Endothelial cell of umbilical vein (primary cell): ENCODE measurements around the gene SLC25A31. TPM values are rescaled to one million over a fixed set of nuclear protein-coding genes. Genes with fewer than 3 reads are reported as not detected.

ENCODE experiments used
- BruUV-seq: library from RNA; stranded (reverse); fragments of 400-500 nt; replicated peaks from 2 replicates; lab custom pipeline; 2021; lab: Mats Ljungman, UMichigan
- CTCF ChIA-PET: fragments of 300-600, 350-600 bp; sonication (Branson Sonifier 250); formaldehyde crosslinking; loops from one replicate; lab custom pipeline; 2021; ENCODE audit warnings: antibody characterized with exemption, inconsistent platforms; lab: Charles Lee
- POLR2A ChIA-PET: fragments of 300-600, 350-600 bp; sonication (Branson Sonifier 250); formaldehyde crosslinking; loops from one replicate; lab custom pipeline; 2021; ENCODE audit warnings: antibody characterized with exemption, inconsistent platforms; lab: Charles Lee
- DNase-seq: peaks from one replicate; pipeline ENCODE4 v3.0.0-alpha.2; 2011; ENCODE audit warnings: low read depth, low spot score
- FAIRE-seq: peaks from 2 replicates; lab custom pipeline; 2011; peaks lifted over from hg19 to GRCh38; lab: Jason Lieb, UNC
- H2AFZ ChIP-seq: 2 replicates; pipeline ENCODE4 v1.6.0; 2012; ENCODE audit warnings: low read depth, low read length, control low read depth, inconsistent platforms
- H3K27ac ChIP-seq: 2 replicates; pipeline ENCODE4 v1.5.1; 2011; ENCODE audit warnings: low read depth, mild to moderate bottlenecking, control low read depth, low read length, moderate library complexity; ENCODE audit not compliant: insufficient read depth
- H3K27me3 ChIP-seq, 2 experiments: 2 replicates each; pipeline versions ENCODE4 v1.6.0 to v1.6.1; 2011; ENCODE audit warnings: low read length in 2 of 2, mixed read lengths in 1 of 2; ENCODE audit not compliant: control insufficient read depth in 2 of 2, insufficient read depth in 2 of 2
- H3K36me3 ChIP-seq, 2 experiments: 2 replicates in 1 of 2; 3 replicates in 1 of 2; pipeline ENCODE4 v1.5.1; 2011; ENCODE audit warnings: low read length in 2 of 2, mild to moderate bottlenecking in 1 of 2, moderate library complexity in 1 of 2; ENCODE audit not compliant: control insufficient read depth in 2 of 2, insufficient read depth in 2 of 2; ENCODE audit errors: extremely low read depth in 1 of 2
- H3K4me1 ChIP-seq: 3 replicates; pipeline ENCODE4 v1.5.1; 2011; ENCODE audit warnings: mild to moderate bottlenecking, low read length; ENCODE audit not compliant: control insufficient read depth, insufficient read depth; ENCODE audit errors: extremely low read depth
- H3K4me2 ChIP-seq: 2 replicates; pipeline ENCODE4 v1.6.1; 2011; ENCODE audit warnings: low read length, control low read depth, mixed read lengths; ENCODE audit not compliant: insufficient read depth
- H3K4me3 ChIP-seq, 3 experiments: fragments of 200-600 bp in 1 of 3; sonication (generic), shearing (Covaris generic) in 1 of 3; replicated peaks in 1 of 3; 2 replicates each; pipeline ENCODE4 v1.5.1; 2011 to 2016; ENCODE audit warnings: control low read depth in 3 of 3, low read length in 3 of 3, mild to moderate bottlenecking in 2 of 3, inconsistent platforms in 1 of 3, low read depth in 1 of 3, moderate library complexity in 1 of 3; ENCODE audit not compliant: insufficient read depth in 1 of 3
- H3K79me2 ChIP-seq: 2 replicates; pipeline ENCODE4 v1.6.0; 2012; ENCODE audit warnings: low read length, inconsistent platforms; ENCODE audit not compliant: control insufficient read depth, insufficient read depth
- H3K9ac ChIP-seq: replicated peaks from 2 replicates; pipeline ENCODE3; 2011; ENCODE audit warnings: low read length, control low read depth; ENCODE audit not compliant: insufficient read depth; ENCODE audit errors: extremely low read depth
- H3K9me1 ChIP-seq: replicated peaks from 3 replicates; pipeline ENCODE4 v1.6.0; 2011; ENCODE audit warnings: mild to moderate bottlenecking, low read length; ENCODE audit not compliant: control insufficient read depth, insufficient read depth; ENCODE audit errors: extremely low read depth
- H3K9me3 ChIP-seq: replicated peaks from 2 replicates; pipeline ENCODE4 v1.5.1; 2012; ENCODE audit warnings: low read length, inconsistent platforms; ENCODE audit not compliant: control insufficient read depth, insufficient read depth
- H4K20me1 ChIP-seq: replicated peaks from 2 replicates; pipeline ENCODE3; 2011; ENCODE audit warnings: mild to moderate bottlenecking, low read length; ENCODE audit not compliant: control insufficient read depth, insufficient read depth; ENCODE audit errors: extremely low read depth
- EZH2 ChIP-seq: IDR thresholded peaks from 2 replicates; pipeline ENCODE4 v1.6.1; 2012; ENCODE audit warnings: borderline replicate concordance, low read depth, mild to moderate bottlenecking, moderate library complexity, low read length, inconsistent platforms; ENCODE audit not compliant: severe bottlenecking
- FOS ChIP-seq: IDR thresholded peaks from 2 replicates; pipeline ENCODE4 v1.6.1; 2011; ENCODE audit warnings: mild to moderate bottlenecking, low read length, moderate library complexity, borderline replicate concordance; ENCODE audit not compliant: insufficient read depth
- GATA2 ChIP-seq: IDR thresholded peaks from 2 replicates; pipeline ENCODE4 v1.7.0; 2011; ENCODE audit warnings: low read depth, mild to moderate bottlenecking, moderate library complexity, mixed read lengths, low read length; ENCODE audit not compliant: insufficient read length, insufficient read depth
- JUN ChIP-seq: IDR thresholded peaks from 2 replicates; pipeline ENCODE4 v1.6.1; 2011; ENCODE audit warnings: borderline replicate concordance, low read depth; ENCODE audit not compliant: insufficient read length, insufficient read depth
- MYC ChIP-seq: IDR thresholded peaks from one replicate; pipeline ENCODE4 v1.6.1; 2011; ENCODE audit warnings: mild to moderate bottlenecking, low read depth, low read length
- POLR2A ChIP-seq: IDR thresholded peaks from 2 replicates; pipeline ENCODE4 v1.6.1; 2012; ENCODE audit warnings: low read depth, mild to moderate bottlenecking, control low read depth, low read length
- POLR2AphosphoS5 ChIP-seq: IDR thresholded peaks from 2 replicates; pipeline ENCODE4 v1.6.1; 2012; ENCODE audit warnings: low read depth, mild to moderate bottlenecking, control low read depth, low read length, moderate library complexity; ENCODE audit not compliant: insufficient read depth
- dilution Hi-C: fragments of 300-500 bp; cut with MboI; formaldehyde crosslinking; loops from one replicate; pipeline ENCODE4 v1.15.0; 2019; ENCODE audit warnings: low sequenced_read_pairs; ENCODE audit not compliant: extremely low pct_ligation_motif_present
- intact Hi-C: fragments of 100-400 bp; cut with micrococcal nuclease; formaldehyde crosslinking; loops from one replicate; pipeline ENCODE4 v1.10.0; 2022
- polyA plus RNA-seq, 4 experiments: library from polyadenylated mRNA; depleted of rRNA in 3 of 4; stranded (reverse) in 3 of 4; unstranded in 1 of 4; fragments of >200 nt; gene quantifications; 2 replicates each; pipeline versions ENCODE4 v1.2.1 to v1.2.3, GENCODE V29; 2011 to 2012; ENCODE audit warnings: missing spikeins in 1 of 4
- total RNA-seq: library from RNA; stranded (reverse); gene quantifications from 2 replicates; pipeline ENCODE4 v1.2.3, GENCODE V29; 2021
- TF ChIP-seq, protein P1 (sequence below), 2 donors: IDR thresholded peaks; 1 replicate in 1 of 2; 2 replicates in 1 of 2; pipeline ENCODE4 v1.5.1; 2011; ENCODE audit warnings: low read length in 2 of 2, mild to moderate bottlenecking in 2 of 2, moderate library complexity in 2 of 2, control low read depth in 1 of 2, inconsistent platforms in 1 of 2, low read depth in 1 of 2; ENCODE audit not compliant: insufficient read depth in 1 of 2; ENCODE audit errors: extremely low read depth in 1 of 2
- TF ChIP-seq, protein P2 (sequence below): IDR thresholded peaks from 2 replicates; pipeline ENCODE4 v1.6.1; 2011; ENCODE audit not compliant: insufficient read depth, insufficient read length

Gene SLC25A31
- total and polyA plus RNA-seq, 2 donors (not counting 3 experiments of a cell fraction or from before 2014, with no cell fraction given) = not detected

DNA sequence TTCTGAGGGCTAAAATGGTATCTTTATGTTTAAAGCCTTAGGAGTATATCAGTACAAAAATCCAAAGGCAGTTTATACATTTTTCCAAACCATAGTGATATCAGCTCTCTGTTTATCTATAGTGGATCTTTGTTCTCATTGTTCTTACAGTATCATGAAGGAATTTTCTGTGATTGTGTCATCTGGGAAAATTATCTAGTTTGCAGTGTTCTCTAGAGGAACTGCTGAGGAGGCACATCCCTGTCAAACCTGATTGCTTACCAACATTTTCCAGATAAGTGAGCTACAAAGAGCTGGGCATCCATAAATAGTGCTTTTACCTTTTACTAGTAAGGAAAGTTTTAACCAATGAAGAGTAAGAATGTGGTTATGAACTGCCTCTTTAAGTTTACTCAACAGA lies 44.9 kb upstream of the SLC25A31 start:
- Histone ChIP-seq H3K4me1 (peaks cover 18% of the 10 kb centered on the region), H3K27ac (no peak overlapping the region), H3K9me1 (no peaks in the 10 kb centered on the region), H2AFZ (no peak overlapping the region), H4K20me1 (no peaks in the 10 kb centered on the region), H3K9me3 (no peaks in the 10 kb centered on the region), H3K27me3 (no peaks in the 10 kb centered on the region), H3K4me3 (no peak overlapping the region), H3K36me3 (no peaks in the 10 kb centered on the region), H3K9ac (no peak overlapping the region), H3K4me2 (peak overlapping the region; percentile 11), H3K79me2 (no peaks in the 10 kb centered on the region)
- BruUV-seq = no TSS peak
- dilution Hi-C loops (no loop called here), intact Hi-C loops (no loop called here)
- FAIRE-seq (no peak), DNase-seq (peak; percentile 17)
- peak; percentile 50 for TF ChIP-seq GATA2
- TF ChIP-seq EZH2 = no peak
- no peak for TF ChIP-seq POLR2A
- TF ChIP-seq, protein P1, sequence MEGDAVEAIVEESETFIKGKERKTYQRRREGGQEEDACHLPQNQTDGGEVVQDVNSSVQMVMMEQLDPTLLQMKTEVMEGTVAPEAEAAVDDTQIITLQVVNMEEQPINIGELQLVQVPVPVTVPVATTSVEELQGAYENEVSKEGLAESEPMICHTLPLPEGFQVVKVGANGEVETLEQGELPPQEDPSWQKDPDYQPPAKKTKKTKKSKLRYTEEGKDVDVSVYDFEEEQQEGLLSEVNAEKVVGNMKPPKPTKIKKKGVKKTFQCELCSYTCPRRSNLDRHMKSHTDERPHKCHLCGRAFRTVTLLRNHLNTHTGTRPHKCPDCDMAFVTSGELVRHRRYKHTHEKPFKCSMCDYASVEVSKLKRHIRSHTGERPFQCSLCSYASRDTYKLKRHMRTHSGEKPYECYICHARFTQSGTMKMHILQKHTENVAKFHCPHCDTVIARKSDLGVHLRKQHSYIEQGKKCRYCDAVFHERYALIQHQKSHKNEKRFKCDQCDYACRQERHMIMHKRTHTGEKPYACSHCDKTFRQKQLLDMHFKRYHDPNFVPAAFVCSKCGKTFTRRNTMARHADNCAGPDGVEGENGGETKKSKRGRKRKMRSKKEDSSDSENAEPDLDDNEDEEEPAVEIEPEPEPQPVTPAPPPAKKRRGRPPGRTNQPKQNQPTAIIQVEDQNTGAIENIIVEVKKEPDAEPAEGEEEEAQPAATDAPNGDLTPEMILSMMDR (IDR thresholded peaks at IDR 0.05; ENCODE audit: extremely low read depth in 1 of 2, insufficient read depth in 1 of 2, low read depth in 1 of 2, low read length in 2 of 2) = no peak
- TF ChIP-seq POLR2AphosphoS5 = no peak
- TF ChIP-seq MYC = no peak
- TF ChIP-seq, protein P2, sequence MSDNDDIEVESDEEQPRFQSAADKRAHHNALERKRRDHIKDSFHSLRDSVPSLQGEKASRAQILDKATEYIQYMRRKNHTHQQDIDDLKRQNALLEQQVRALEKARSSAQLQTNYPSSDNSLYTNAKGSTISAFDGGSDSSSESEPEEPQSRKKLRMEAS = no peak
- TF ChIP-seq JUN = no peak
- no peak for TF ChIP-seq FOS
- ChIA-PET CTCF (interaction anchor here (1.2 to 2.8 kb wide), 4 partner anchors 48 to 84 kb away, joined by 3 to 18 read pairs (median 8); partner anchors contain the start of gene INTU), POLR2A (no interaction called here)
